ENCODE data around the gene ECEL1. TPM values are rescaled to one million over a fixed set of nuclear protein-coding genes. Genes with fewer than 3 reads are reported as not detected.

The ECEL1 gene
- total RNA-seq, 6 experiments from 2014 or later: 0.22 to 1.3 (median 0.83) TPM; not detected in 2

- Histone ChIP-seq H3K4me1 (no peaks in the 10 kb centered on the region), H3K27ac (no peak overlapping the region), H3K9me3 (no peaks in the 10 kb centered on the region), H3K4me3 (no peak overlapping the region), H3K36me3 (no peaks in the 10 kb centered on the region), H3K27me3 (no peaks in the 10 kb centered on the region)
- DNase-seq (no peak), ATAC-seq (no peak)
- 83% methylated on average over 11 of the region's 12 CpGs for WGBS (ENCODE audit: insufficient coverage, low coverage, low lambda C conversion rate, missing lambda C conversion rate)
- TF ChIP-seq, protein P1, sequence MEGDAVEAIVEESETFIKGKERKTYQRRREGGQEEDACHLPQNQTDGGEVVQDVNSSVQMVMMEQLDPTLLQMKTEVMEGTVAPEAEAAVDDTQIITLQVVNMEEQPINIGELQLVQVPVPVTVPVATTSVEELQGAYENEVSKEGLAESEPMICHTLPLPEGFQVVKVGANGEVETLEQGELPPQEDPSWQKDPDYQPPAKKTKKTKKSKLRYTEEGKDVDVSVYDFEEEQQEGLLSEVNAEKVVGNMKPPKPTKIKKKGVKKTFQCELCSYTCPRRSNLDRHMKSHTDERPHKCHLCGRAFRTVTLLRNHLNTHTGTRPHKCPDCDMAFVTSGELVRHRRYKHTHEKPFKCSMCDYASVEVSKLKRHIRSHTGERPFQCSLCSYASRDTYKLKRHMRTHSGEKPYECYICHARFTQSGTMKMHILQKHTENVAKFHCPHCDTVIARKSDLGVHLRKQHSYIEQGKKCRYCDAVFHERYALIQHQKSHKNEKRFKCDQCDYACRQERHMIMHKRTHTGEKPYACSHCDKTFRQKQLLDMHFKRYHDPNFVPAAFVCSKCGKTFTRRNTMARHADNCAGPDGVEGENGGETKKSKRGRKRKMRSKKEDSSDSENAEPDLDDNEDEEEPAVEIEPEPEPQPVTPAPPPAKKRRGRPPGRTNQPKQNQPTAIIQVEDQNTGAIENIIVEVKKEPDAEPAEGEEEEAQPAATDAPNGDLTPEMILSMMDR (IDR thresholded peaks at IDR 0.05): no peak
- no peak for TF ChIP-seq POLR2A (IDR thresholded peaks at IDR 0.05)
- intact Hi-C loops (cut with DNase I): loop anchor here (5.0 to 10.0 kb wide), 3 partner anchors 87 to 536 kb away; partner anchors contain the start of genes CHRND (in 1 of the 2) and PRSS56 (in 1 of the 2)
Observed at GRCh38 chr2:232438091-232438490, 49.5 kb downstream of the ECEL1 start.

DNA sequence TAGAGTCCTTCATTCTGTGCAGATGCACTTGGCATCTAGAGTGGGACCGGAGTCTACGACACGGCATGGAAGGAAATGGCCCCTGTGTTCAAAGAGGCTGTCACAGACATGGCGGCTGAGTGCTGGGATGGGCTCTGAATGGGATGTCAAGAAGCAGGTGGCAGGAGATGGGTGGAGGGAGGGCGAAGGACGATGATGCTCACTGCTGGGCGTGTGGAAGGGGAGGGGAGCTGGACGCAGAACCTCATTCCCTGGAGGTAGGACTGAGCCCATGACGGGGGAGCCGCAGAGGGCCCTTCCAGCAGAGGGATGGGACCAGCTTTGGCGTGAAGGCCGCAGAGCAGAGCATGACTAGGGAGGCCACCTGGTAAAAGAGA lies 50.5 kb downstream of the ECEL1 start:
- peak in 1 of 3 donors; percentile 39 for DNase-seq

GRCh38 chr2:232436381-232437194 lies 51.0 kb downstream of the ECEL1 start:
- Histone ChIP-seq H3K9me3 (no peaks in the 10 kb centered on the region), H3K4me1 (no peaks in the 10 kb centered on the region), H3K36me3 (no peaks in the 10 kb centered on the region), H3K27me3 (no peaks in the 10 kb centered on the region), H3K27ac (no peak overlapping the region), H3K4me3 (no peak overlapping the region)
- 85% methylated on average over 6 of the region's 15 CpGs for WGBS (ENCODE audit: insufficient coverage, low coverage, low lambda C conversion rate, missing lambda C conversion rate)
- intact Hi-C loops (cut with DNase I): loop anchor here (5.0 to 10.0 kb wide), 3 partner anchors 88 to 534 kb away; partner anchors contain the start of genes CHRND (in 1 of the 2) and PRSS56 (in 1 of the 2)
- TF ChIP-seq, protein P1 (IDR thresholded peaks at IDR 0.05): no peak
- no peak for TF ChIP-seq POLR2A (IDR thresholded peaks at IDR 0.05)
- DNase-seq (peak in 1 of 3 donors; percentile 24), ATAC-seq (no peak)

More for the DNA sequence above, 50.5 kb downstream of the ECEL1 start:
- ATAC-seq: no peak
- H3K27me3 ChIP-seq: no peaks in the 10 kb centered on the region
- no peak overlapping the region for H3K4me3 ChIP-seq
- TF ChIP-seq POLR2A (IDR thresholded peaks at IDR 0.05): no peak
- TF ChIP-seq, protein P1 (IDR thresholded peaks at IDR 0.05): no peak
- no peak overlapping the region for H3K27ac ChIP-seq
- no peaks in the 10 kb centered on the region for H3K36me3 ChIP-seq
- WGBS (ENCODE audit: insufficient coverage, low coverage, low lambda C conversion rate, missing lambda C conversion rate): 84% methylated on average over 11 of the region's 12 CpGs
- intact Hi-C loops (cut with DNase I): loop anchor here (5.0 to 10.0 kb wide), 3 partner anchors 88 to 535 kb away; partner anchors contain the start of genes CHRND (in 1 of the 2) and PRSS56 (in 1 of the 2)
- H3K9me3 ChIP-seq: no peaks in the 10 kb centered on the region
- no peaks in the 10 kb centered on the region for H3K4me1 ChIP-seq

DNA sequence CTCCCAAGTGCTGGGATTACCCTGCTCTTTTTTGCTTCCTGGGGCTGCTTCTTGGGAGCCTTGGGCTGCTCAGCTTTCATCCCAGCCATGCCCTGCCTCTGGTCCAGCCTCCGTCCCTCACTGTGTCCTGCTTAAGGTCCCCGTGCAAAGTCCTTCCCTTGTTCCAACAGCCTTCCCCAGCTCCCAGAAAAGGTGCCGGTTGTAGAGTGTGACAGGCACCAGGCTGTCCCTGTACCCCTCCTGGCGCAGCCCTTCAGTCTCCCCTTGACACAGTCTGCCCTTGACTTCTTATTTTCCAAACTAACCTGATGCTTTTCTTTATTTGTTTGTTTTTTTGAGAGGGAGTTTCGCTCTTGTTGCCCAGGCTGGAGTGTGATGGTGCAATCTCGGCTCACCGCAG lies 51.8 kb downstream of the ECEL1 start:
- Histone ChIP-seq H3K4me3 (no peak overlapping the region), H3K27ac (no peak overlapping the region), H3K27me3 (no peaks in the 10 kb centered on the region), H3K36me3 (no peaks in the 10 kb centered on the region), H3K9me3 (no peaks in the 10 kb centered on the region), H3K4me1 (no peaks in the 10 kb centered on the region)
- ATAC-seq (no peak), DNase-seq (no peak)
- intact Hi-C loops (cut with DNase I): loop anchor here (5.0 to 10.0 kb wide), 3 partner anchors 89 to 534 kb away; partner anchors contain the start of genes CHRND (in 1 of the 2) and PRSS56 (in 1 of the 2)
- WGBS (ENCODE audit: insufficient coverage, low coverage, low lambda C conversion rate, missing lambda C conversion rate): 78% methylated on average over 7 of the region's 7 CpGs
- TF ChIP-seq POLR2A (IDR thresholded peaks at IDR 0.05): no peak
- TF ChIP-seq, protein P1 (IDR thresholded peaks at IDR 0.05): no peak

Data from right lobe of liver (tissue), 6 donors.